Kidney (tissue), 14 donors: ENCODE results near the gene SLC6A17. TPM values are rescaled to one million over a fixed set of nuclear protein-coding genes. Genes with fewer than 3 reads are reported as not detected.

Source experiments
- DNase-seq, 5 donors: peaks; one replicate each; pipeline ENCODE4 v3.0.0-alpha.2; 2013 to 2020
- FAIRE-seq: peaks from 2 replicates; lab custom pipeline; 2012; peaks lifted over from hg19 to GRCh38; lab: Jason Lieb, UNC
- H3K27ac ChIP-seq, 2 donors: one replicate each; pipeline ENCODE4 v1.7.0; 2013; ENCODE audit warnings: low read depth in 2 of 2, low read length in 2 of 2, inconsistent platforms in 1 of 2
- H3K27me3 ChIP-seq: one replicate; pipeline ENCODE4 v1.7.1; 2013; ENCODE audit warnings: low read length, inconsistent platforms; ENCODE audit not compliant: control insufficient read depth, insufficient read depth
- H3K36me3 ChIP-seq, 3 donors: one replicate each; pipeline versions ENCODE4 v1.7.0 to v1.7.1; 2013; ENCODE audit warnings: low read length in 3 of 3, control low read depth in 1 of 3, inconsistent platforms in 1 of 3; ENCODE audit not compliant: insufficient read depth in 3 of 3, control insufficient read depth in 2 of 3
- H3K4me1 ChIP-seq, 3 donors: one replicate each; pipeline versions ENCODE4 v1.7.0 to v1.7.1; 2013; ENCODE audit warnings: low read length in 3 of 3, inconsistent platforms in 1 of 3, low read depth in 1 of 3; ENCODE audit not compliant: control insufficient read depth in 2 of 3, insufficient read depth in 2 of 3
- H3K4me3 ChIP-seq, 3 donors: one replicate each; pipeline versions ENCODE4 v1.7.0 to v1.8.1; 2013; ENCODE audit warnings: low read length in 3 of 3, control low read depth in 1 of 3, inconsistent platforms in 1 of 3
- H3K9ac ChIP-seq, 3 donors: one replicate each; pipeline versions ENCODE4 v1.7.0 to v1.7.1; 2013; ENCODE audit warnings: low read length in 3 of 3, control low read depth in 1 of 3, inconsistent platforms in 1 of 3
- H3K9me3 ChIP-seq, 3 donors: one replicate each; pipeline versions ENCODE4 v1.7.0 to v1.7.1; 2013; ENCODE audit warnings: low read length in 3 of 3, control low read depth in 1 of 3, inconsistent platforms in 1 of 3; ENCODE audit not compliant: control insufficient read depth in 2 of 3, insufficient read depth in 1 of 3
- CTCF ChIP-seq: IDR thresholded peaks from 3 replicates; pipeline ENCODE4 v1.5.1; 2012; ENCODE audit warnings: mild to moderate bottlenecking, moderate library complexity, borderline replicate concordance; ENCODE audit not compliant: insufficient read depth; ENCODE audit errors: extremely low read depth
- intact Hi-C: fragments of 100-400 bp; cut with DNase I; formaldehyde crosslinking; loops from one replicate; pipeline ENCODE4 v1.11.1; 2022
- polyA plus RNA-seq: library from polyadenylated mRNA; stranded (reverse); fragments of 350-450 nt; fragmentation: Illumina TruSeq; extraction: RNeasy Lipid Tissue Mini Kit (QIAGEN cat#74804); gene quantifications from one replicate; pipeline ENCODE4 v1.2.3, GENCODE V29; 2014; ENCODE audit warnings: low read depth, low replicate concordance; ENCODE audit not compliant: insufficient read depth
- total RNA-seq: library from RNA; stranded (reverse); fragmentation: NEBNext Ultra II Directional; extraction: Animal tissue kit (Norgen Biotek cat#: 25700); gene quantifications from one replicate; pipeline ENCODE4 v1.2.1, GENCODE V29; 2021
- donor health status: control.
- donor health status: control.
- donor health status: control.
- donor health status: control.
- donor health status: control.
- donor health status: DM: yes; HTN: yes; CAD: no.
- donor health status: Normal renal cell carcinoma (clear cell type).

SLC6A17 gene
- total and polyA plus RNA-seq, 2 donors from 2014 or later, result 1.7 to 2.3 TPM

GRCh38 chr1:110123224-110123623, 27.1 kb upstream of the SLC6A17 start:
- peaks cover 2% of the 10 kb centered on the region for H3K27me3 ChIP-seq
- peaks cover 0 to 2% (median 0%) of the 10 kb centered on the region in 3 donors for H3K9me3 ChIP-seq
- no peak for TF ChIP-seq CTCF
- FAIRE-seq (no peak), DNase-seq (no peak)
- intact Hi-C loops, result no loop called here
- H3K27ac ChIP-seq, result no peak overlapping the region
- H3K4me3 ChIP-seq, result no peak overlapping the region
- H3K9ac ChIP-seq, result no peak overlapping the region
- no peaks in the 10 kb centered on the region for H3K4me1 ChIP-seq
- H3K36me3 ChIP-seq, result no peaks in the 10 kb centered on the region

DNA sequence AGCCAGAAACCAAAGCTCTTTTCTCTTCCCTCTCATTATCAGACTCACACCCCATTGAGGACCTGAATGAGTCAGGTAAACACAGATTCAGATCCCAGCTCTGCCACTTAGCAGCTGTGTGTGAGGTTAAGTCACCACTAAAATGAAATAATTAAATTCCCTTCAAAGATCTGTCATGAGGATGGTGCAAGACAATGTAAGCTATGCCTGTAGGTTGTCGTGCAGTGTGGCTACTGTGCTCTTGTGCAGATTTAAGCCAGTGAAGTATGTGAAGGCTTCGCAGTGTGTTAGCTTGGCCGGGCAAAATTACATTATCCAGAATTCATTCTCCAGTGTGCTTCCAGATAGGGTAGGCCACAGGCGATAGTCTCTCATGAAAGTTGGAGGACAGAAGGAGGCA, 24.5 kb upstream of the SLC6A17 start:
- H3K9ac ChIP-seq, result no peak overlapping the region
- no peak overlapping the region for H3K4me3 ChIP-seq
- no peak for DNase-seq
- no peak for TF ChIP-seq CTCF
- no peak overlapping the region for H3K27ac ChIP-seq
- no peak for FAIRE-seq
- H3K9me3 ChIP-seq, result peaks cover 0 to 2% (median 0%) of the 10 kb centered on the region in 3 donors
- no peaks in the 10 kb centered on the region for H3K4me1 ChIP-seq
- H3K36me3 ChIP-seq, result no peaks in the 10 kb centered on the region
- H3K27me3 ChIP-seq, result peaks cover 8% of the 10 kb centered on the region
- intact Hi-C loops, result no loop called here

DNA sequence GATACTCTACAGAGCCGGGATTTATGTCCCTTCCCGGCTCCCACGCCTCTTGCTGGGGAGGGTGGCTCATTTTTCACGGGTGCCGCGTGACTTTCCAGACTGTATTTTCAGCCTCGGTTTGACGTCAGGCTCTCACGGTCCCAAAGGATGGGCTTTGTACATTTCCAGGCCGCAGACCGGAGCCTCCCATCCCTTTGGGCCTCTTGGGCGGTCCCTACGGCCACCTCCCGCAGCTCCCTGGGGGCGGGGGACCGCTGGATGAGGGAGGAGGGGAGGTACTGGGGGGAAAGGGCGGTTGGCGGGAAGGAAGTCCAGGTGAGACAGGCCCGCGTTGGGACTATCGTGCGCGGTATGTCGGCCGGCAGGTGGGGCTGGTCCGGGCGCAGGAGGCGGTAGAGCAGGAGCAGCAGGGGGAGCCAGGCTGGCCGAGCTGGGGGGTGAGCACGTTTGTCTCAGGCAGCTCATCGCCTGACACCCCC, 20.1 kb upstream of the SLC6A17 start:
- peaks cover 0 to 2% (median 0%) of the 10 kb centered on the region in 3 donors for H3K9me3 ChIP-seq
- peak in 4 of 5 donors; percentile 47 to 71 (median 58) for DNase-seq
- no peak overlapping the region for H3K9ac ChIP-seq
- FAIRE-seq, result no peak
- no peak overlapping the region for H3K27ac ChIP-seq
- H3K4me3 ChIP-seq, result no peak overlapping the region
- H3K4me1 ChIP-seq, result no peaks in the 10 kb centered on the region
- TF ChIP-seq CTCF, result no peak
- intact Hi-C loops, result no loop called here
- no peaks in the 10 kb centered on the region for H3K36me3 ChIP-seq
- H3K27me3 ChIP-seq, result peaks cover 19% of the 10 kb centered on the region

GRCh38 chr1:110130989-110131388, 19.3 kb upstream of the SLC6A17 start:
- no peak for TF ChIP-seq CTCF
- no peak overlapping the region for H3K4me3 ChIP-seq
- H3K9ac ChIP-seq, result no peak overlapping the region
- H3K27ac ChIP-seq, result no peak overlapping the region
- intact Hi-C loops, result no loop called here
- no peaks in the 10 kb centered on the region for H3K9me3 ChIP-seq
- DNase-seq, result no peak
- no peak for FAIRE-seq
- no peaks in the 10 kb centered on the region for H3K4me1 ChIP-seq
- no peaks in the 10 kb centered on the region for H3K36me3 ChIP-seq
- peaks cover 20% of the 10 kb centered on the region for H3K27me3 ChIP-seq
